ENCODE results near the gene SYNDIG1.
A peak's percentile ranks its signal among the peaks of the same experiment; 100 is the strongest.

The SYNDIG1 gene

DNA sequence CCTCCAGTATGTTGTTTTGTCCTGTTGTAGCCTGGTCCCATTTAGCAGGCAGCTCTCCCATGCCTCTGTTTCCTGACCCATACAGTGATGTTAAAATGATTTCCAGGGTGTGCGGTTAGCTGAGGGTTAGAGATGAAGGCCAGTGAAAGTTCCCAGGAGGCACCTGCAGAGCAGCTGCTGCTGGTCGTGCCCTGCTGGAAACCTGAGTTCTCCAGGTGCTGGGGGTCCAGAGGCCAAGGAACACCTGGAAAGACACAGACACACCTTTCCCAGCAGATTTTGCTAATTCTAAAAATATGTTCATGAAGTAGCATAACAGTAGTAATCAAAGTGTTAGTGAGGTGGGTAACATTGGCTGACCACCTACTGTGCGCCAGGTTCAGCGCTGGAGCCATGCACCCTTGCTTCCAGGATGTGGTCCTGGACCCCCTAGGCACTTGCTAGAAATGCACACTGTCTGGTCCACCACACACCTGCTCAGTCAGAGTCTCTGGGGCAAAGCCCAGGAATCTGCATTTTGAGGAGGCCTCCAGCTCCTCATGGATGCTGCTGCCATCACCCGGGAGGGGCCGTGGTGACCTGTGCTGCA lies 118.7 kb downstream of the SYNDIG1 start:
- no peak for DNase-seq

DNA sequence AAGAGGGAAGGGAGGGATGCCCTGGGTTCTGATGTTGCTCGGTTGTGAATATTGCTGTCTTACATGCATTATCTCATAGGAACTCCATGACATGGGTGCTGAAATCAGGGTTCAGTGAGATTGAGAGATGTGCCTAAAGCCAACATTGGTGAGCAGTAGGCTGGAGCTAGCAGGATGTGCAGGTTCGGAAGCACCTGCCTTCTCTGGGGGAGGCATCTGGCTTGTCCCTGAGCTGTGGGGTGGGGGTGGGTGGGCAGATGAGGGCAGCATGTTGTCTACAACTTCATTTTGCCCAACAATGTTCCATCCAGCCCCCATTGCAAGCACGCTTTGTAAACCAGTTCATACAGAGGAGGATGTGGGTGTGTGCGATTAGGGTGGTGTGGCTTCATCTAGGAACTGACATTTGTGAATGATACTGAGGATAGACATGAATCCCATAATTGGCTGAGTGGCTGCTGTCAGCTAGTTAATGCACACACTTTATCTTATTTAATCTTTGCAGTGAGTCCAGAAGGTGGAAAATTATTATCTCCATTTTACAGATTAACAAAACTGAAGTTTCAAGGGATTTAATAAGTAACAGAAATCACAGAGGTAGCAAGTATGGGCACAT lies 119.4 kb downstream of the SYNDIG1 start:
- no peak for DNase-seq

DNA sequence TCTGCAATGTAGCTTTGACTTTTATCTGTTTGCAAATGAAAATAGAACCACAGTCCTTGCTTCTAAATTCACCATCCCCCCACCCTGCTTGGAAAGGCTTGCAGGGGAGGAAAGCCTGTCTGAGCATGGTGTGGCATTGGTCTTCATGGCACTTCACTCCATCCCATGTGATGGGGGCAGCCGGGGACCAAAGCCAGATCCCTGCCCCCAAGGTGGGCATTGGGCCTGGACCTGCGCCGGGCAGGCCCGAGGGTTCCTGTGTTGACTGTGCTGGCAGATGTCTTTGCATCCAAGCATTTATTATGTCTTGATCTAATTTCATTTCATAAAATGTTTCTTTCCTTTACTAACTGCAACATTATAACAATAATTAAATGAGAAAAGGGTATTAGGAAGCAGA lies 120.0 kb downstream of the SYNDIG1 start:
- no peak for DNase-seq

DNA sequence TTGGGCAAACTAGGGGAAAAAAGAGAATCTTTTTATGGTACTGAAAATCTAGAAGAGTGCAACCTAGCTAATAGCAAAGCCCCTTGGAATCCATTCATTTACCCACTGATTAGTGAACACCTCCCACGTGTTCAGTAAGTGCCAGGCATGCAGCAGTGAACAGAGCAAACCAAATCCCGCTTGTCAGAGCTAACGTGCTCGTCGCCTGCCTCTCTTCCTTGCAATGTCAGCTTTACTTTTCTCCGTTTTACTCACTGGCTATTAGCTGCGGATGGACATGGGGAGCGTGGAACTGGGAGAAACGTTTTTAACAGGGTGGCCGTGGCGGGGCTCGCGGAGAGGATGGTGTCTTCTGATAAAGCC lies 120.4 kb downstream of the SYNDIG1 start:
- DNase-seq: no peak

DNA sequence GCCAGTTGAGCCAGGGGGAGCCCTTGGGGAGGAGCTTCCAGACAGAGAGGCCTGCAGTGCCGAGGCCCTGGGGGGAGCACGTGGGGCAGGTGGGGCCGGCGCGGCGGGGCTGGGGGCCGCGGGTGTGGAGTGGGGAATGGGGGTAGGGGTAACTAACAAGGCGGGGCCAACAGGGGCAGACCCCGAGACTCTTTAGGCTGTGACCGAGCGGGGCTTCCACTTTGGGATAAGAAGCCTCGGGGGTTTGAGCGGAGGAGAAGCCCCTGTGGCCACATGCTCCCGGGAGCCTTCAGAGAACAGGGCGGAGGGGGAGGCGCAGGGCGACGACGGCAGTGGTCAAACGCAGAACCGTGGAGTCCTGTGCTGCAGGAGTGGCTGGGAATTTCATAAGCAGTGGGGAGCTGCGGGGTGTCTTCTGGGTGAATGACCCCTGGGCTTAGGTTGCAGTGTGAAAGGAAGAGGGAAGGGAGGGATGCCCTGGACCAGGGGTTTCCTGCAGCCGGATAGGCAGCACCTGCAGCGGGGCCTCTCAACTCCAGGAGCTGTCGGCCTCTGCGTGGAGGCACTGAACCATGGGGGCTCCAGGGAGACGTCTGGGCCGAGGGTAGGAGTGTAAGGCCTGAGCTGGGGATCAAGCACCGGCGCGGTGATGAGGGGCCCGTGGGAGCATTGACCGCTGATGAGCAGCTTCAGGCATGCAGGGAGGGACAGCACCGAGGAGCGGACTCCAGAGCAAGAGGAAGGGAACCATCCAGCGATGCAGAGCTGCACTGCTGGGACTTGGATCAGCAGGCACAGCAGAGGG lies 121.0 kb downstream of the SYNDIG1 start:
- no peak for DNase-seq

DNA sequence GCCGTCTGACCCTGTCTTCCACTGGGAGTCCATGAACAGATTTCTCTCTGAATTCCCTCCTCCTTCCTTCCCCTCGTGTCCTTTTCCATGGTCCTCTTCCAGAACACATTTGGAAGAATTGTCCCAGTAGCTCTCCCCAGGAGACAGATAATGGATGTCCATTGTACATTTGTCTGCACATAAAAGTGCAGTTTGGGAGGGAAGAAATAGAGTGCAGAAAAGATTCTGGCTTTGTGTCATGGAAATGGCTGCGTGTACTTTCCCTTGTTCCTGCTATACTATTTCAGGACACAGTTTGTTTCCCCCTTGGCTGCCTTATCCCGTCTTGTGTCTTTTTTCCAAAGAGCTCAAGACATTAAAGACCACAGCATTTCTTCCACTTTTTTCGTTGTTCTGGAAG lies 127.6 kb downstream of the SYNDIG1 start:
- DNase-seq: no peak

DNA sequence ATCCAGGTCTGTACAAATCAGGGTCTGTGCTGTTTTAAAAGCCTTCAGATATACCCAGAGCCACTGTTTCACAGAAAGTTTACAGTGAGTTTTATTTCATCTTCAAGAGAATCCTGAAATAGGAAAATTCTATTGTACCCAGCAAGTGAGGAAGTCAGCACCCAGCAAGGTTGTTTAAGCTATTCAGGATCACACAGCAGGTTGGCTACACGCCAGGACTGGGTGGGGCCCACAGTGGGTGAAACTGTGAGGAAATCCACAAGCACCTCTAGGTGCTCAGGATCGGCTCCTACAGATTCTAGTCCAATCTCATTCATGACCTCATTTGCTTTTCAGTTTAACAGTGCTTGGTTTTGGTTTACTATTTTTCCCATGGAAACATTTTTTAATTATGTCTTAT lies 128.9 kb downstream of the SYNDIG1 start:
- DNase-seq: no peak

DNA sequence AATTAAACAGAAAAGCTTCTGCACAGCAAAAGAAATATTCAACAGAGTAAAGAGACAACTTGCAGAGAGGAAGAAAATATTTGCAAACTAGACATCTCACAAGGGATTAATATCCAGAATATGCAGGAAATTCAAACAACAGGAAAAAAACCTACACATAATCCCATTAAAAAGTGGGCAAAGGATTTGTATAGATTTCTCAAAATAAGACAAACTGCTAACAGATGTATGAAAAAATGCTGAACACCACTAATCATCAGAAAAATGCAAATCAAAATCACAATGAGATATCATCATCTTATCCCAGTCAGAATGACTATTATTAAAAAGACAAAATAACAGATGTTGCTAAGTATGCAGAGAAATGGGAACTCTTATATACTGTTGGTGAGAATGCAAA lies 129.6 kb downstream of the SYNDIG1 start:
- no peak for DNase-seq

DNA sequence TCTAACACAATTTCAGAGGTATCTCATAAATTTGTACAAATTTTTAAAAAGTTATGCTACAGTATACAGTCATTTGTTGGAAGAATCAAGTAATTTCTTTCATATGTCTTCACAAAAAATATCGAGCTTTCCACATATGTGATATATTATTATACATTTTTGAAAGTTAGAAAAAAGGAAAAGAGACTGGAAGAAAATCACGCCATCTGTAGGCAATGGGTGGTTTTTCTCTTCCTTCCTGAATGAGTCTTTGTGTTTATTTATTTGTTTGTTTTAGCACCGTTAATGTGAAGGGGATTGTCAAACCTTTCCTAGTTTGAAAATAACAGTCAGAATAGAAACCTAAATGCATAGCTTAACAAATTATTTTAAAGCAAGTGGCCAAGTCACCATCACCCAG lies 130.6 kb downstream of the SYNDIG1 start:
- no peak for DNase-seq

DNA sequence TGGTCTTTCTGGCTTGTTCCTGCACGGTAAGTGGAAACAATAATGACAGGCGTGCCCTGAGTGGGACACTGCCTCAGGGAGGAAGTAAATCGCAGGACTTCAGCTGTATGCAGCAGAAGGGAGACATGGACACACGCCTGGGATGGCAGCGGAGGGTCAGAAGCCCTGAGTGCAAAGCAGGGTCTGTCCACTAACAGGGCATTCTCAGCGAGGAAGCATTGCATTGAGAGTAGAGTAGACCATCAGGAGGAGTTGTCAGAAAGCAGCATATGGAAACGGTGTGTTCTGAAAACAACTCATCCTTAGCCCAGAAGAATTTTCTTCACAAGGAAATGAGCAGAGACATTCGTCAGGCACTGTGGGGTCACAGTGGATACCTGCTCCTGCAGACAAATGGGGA lies 134.0 kb downstream of the SYNDIG1 start:
- DNase-seq: no peak

DNA sequence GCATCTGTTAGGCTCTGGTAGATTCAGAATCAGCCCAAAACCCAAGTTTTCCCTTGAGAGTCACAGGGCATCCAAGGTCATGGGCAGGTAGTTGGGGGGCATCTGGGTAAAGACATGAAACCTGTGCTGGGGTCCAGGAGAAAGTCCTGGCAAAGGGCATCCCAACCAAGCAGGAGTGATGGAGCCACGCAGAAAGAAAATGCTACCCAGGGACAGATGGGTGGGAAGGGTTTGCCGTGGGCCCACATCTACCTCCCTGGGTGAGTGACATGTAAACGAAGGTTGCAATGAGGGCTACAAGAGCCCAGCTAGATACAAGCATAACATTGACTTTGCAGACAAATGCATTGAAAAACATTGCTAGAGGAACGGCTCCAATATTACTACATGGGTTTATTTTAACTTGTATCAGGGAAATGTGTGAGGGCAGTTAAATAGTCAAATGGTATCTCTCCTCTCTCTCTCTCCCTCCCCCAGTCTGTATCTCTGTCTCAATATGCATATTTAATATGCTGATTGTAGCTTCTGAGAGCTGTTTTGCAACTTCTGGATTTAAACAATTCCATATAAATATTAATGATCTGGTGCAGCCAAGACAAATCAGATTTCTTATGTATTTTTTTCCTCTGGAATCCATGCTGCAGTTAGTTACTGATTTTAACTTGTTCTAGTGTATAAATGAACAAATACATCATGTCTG lies 135.7 kb downstream of the SYNDIG1 start:
- no peak for DNase-seq

DNA sequence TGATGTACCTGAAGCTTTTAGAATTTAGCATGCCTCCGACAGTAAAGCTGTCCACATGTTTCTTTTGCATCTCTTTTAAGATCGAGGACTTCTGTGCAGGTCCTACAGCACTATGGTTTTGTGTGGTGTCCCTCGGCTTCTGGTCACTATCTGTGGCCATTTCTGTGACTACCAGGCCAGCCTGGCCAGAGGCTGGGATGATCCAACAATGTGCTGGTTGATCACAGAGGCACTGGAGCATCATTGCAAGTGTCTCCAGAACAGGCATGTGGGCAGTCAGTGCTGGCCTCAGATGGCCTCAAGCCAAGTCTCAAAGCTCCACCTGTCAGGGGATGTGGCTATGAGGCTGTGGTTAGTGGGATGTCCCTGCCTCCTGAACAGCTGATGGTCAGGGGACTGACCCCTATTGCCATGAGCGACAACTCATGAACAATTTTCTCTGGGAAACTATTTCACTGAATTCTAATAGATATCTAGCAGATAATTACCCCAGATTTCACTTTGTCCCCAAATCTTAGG lies 136.6 kb downstream of the SYNDIG1 start:
- DNase-seq: no peak

DNA sequence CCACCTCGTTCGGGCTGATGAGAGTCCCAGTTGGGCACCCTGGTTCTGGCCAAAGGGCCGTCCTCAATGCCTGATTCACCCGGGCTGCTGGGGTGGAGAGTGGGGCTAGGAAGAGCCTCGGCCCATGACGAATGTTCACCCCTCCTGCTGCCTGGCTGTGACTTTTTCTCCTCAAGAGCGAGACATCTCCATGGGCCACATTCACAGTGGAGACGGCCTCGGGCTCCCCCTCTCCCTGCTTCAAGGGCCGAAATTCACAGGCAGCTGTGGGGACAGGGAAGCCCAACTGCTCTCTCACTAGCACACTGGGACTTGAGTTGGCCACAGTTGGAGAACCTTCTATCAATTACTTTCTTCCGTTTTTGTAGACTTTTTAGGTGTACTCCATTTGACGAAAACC lies 138.0 kb downstream of the SYNDIG1 start:
- DNase-seq: no peak

DNA sequence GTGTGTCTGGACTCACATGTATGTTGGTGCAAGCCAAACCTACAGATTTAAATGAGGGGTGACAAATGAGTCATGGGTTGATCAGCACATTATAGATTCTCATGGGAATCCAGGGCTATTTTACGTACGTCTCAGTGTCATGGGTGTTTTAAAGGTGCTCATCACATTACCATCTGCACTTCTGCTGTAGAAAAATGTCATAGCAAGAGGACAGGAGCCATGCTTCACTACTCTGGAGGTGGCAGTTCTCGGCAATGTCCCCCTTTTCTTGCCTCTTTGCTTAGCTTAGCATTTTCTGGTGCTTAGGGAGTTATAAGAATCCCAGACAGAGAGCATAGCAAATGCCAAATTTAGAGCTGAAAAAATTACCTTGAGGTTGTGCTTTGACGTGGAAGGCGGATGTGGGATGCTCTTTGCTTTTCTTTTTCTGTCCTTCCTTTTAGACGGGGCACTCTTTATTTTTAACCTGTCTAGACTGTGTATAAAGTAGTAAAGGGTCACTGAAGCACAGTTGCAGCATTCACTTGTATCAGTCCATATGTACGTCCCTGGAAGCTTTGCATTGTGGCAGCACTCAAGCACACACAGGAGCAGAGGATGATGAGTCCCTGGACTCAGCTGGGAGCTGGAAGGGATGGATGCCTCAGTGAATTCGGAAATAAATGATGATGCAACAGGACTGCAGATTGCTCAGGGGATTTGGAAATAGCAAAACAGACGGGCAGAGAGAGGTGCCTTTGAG lies 139.7 kb downstream of the SYNDIG1 start:
- peak; percentile 54 for DNase-seq

DNA sequence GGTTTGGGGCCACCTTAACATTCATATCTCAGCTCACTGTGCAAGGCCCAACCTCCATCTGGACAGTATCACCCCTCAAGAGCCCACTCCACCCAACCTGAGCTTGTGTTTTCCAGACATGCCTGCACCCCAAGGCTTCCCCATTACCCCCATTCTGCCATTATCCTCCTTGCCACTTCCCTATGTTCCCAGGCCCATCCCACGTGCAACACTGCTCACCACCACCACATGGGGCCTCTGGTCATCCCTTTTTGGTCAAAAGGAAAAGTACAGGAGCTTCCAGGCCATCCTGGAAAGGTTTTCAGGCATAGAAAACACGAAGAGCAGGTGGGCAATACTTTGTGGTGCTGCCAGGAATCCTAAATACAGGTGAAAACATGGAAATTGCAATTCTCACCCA lies 140.3 kb downstream of the SYNDIG1 start:
- no peak for DNase-seq

DNA sequence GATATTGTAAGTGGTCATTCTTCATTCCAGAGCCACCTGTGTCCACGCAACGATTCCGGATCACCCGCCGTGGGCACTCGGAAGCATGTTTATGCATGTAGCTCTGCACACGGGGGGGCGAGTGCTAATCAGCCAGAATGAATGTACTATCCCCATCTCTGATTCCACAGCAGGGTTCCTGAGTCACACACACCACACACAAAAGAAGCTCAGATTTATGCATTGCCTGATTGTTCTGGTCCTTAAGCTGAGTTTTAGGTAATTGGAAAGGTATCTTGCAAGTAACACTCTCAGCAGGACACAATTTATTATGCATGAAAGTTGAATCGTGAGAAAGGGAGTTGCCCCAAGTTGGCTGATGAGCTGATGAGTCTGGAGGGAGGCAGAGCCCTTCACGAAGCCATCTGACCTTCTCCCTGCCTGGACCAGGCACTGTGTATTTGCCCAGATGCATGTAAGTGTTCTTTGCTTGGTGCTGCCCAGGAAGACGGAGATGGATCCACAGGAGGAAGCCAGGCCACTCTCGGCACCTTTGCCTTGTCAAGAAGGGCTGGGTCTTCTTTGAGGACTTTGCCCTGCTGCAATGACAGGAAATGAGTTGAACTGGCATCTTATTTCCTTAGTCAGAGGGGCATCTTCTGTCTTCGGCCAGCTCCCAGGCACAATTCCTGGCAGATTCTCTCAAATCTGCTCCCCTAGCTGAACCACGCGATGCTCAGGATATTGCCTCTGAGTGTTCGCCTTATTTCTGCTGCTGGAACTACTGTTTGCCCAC lies 141.1 kb downstream of the SYNDIG1 start:
- DNase-seq: no peak

DNA sequence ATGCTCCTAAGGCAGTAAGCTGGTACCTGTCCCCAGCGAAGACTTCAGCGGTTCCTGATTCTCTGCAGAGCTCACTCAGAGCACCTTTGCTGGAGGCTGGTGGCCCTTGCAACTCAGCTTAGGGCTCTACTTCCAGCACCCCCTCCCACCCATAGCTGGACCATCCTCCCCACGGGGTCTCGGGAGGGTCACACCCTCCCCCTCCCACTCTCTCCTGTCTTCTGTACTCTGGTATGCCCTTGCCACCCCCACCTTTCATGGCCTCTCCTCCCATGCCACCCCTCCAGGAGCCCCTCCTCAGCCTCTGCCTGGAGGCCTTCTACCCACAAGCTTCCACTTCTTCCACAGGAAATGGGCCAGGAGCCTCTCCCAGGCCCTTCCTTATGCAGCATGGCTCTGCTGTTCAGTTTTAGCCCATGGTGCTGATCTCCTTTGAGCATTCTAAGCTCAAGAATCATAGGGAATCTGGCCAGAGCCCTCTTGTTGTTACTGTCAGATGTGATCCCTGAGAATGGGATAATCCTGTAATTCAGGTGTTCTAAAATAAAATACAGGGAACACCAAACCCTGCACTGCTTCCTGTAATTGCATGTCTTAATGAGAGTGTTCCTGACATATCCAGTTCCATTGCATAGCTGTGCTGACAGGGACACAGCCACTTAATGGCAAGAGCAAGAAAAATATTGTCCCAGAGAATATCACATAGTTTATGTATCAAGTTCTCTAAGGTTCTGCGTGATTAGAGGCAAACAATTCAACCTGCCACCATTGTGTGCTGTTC lies 142.1 kb downstream of the SYNDIG1 start:
- no peak for DNase-seq

DNA sequence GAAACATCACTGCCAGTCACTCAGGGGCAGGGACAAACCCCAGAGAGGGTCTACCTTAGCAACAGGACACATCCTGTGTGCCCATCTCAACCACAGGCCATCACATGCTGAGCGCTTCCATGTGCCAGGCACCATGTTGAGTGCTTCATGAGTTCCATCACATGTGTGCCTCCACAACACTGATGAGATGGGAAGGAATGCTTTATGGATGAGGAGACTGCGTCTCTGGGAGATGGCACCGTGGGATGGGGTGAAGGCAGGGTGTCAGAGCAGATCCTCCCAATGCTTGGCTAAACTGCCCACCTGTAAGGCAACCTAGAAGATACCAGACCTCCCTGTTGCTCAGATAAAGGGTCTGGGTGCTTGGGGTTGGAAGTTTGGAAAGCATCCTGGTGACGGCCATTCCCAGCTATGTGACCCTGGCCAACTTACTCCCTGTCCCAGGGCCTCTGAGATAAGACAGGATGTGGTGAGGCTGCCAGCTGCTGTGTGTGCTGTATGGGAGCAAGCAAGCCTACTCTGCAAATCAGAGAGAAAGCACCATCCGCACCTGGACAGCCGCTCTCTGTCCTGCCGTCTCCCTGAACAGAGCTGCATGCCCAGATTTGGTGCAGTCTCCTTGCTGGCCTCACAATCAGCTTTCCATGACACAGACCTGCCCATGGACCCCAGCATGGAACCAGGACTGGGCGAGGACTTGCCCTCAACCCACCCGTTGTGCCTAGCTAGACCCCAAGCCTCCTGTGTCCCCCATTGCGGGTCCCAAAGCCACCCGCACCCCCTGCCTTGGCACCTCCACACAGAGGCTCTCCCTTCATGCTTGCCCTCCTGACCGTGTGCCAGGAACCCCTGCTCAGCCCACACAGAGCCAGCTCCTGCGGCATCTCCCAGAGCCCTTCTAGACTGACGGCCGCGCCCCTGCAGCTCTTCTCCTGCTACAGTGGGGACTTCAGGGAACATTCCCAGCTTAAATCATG lies 143.7 kb downstream of the SYNDIG1 start:
- no peak for DNase-seq

DNA sequence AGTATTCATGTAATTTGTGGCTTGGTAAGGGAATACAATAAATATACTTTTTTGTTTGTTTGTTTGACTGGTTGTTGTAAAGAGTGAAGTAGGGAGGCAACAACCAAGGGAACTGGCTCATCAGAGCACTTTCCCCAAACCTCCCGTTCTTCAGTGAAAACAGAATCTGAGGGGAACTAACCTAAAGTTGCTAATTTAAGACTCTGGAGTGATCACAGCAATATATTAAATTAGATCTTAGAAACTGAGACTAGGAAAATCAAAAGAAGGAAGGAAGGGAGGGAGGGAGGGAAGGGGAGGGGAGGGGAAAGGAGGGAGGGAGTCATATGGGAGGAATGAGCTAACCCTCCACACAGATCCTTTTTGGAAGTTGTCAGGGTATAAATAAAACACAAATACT lies 144.9 kb downstream of the SYNDIG1 start:
- DNase-seq: no peak

DNA sequence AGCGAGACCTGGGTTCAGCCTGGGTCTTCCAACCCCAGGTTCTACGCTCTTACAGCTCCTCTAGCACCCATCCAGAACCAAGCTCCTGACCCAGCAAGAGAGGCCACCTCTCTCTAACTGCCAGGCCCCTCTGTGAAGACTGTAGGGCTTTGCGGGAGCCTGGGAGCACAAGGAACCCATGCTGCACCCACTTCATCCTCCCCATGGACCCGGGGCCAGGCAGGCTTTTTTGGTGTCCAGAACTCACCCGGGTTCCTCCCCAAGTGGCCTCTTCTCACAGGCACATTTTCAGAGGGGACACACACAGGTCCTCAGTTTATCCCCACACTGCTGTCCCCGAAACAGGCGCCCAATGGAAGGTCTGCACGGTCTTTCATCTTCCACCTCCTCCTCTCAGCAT lies 145.9 kb downstream of the SYNDIG1 start:
- no peak for DNase-seq
